ENCODE measurements around the gene CD276.

GRCh38 chr15:73677733-73678132 is 6.5 kb upstream of the CD276 start:
- no peak for TF ChIP-seq CTCF (IDR thresholded peaks at IDR 0.05; ENCODE audit: low read depth, low read length, poor library complexity, severe bottlenecking)
- no peak for TF ChIP-seq EZH2phosphoT487 (IDR thresholded peaks at IDR 0.05; ENCODE audit: borderline replicate concordance, low read length)

Data from DOHH2 (cell line).